Trophoblast cell (in vitro differentiated cells and primary cell): ENCODE measurements around the gene DLX1.

Experiments
- DNase-seq, 2 donors: peaks; one replicate each; pipeline ENCODE4 v3.0.0-alpha.2; 2016
- H2AFZ ChIP-seq: 2 replicates; pipeline ENCODE4 v1.6.1; 2013; ENCODE audit warnings: low read length, moderate library complexity, mild to moderate bottlenecking; ENCODE audit not compliant: insufficient read depth, poor library complexity
- H2AK5ac ChIP-seq: 2 replicates; pipeline ENCODE4 v1.6.1; 2013; ENCODE audit warnings: mild to moderate bottlenecking, low read length
- H2BK120ac ChIP-seq: 2 replicates; pipeline ENCODE4 v1.6.1; 2013; ENCODE audit warnings: low read length, mild to moderate bottlenecking, moderate library complexity; ENCODE audit not compliant: insufficient read depth, poor library complexity
- H2BK12ac ChIP-seq: 2 replicates; pipeline ENCODE4 v1.6.1; 2013; ENCODE audit warnings: mild to moderate bottlenecking, low read length, moderate library complexity
- H2BK5ac ChIP-seq: 2 replicates; pipeline ENCODE4 v1.6.1; 2013; ENCODE audit warnings: low read length, low read depth, moderate library complexity, mild to moderate bottlenecking; ENCODE audit not compliant: poor library complexity
- H3K14ac ChIP-seq: 2 replicates; pipeline ENCODE4 v1.6.1; 2013; ENCODE audit warnings: mild to moderate bottlenecking, low read length
- H3K18ac ChIP-seq: 2 replicates; pipeline ENCODE4 v1.6.1; 2013; ENCODE audit warnings: mild to moderate bottlenecking, low read length
- H3K23ac ChIP-seq: 2 replicates; pipeline ENCODE4 v1.6.1; 2013; ENCODE audit warnings: low read length
- H3K27ac ChIP-seq: 2 replicates; pipeline ENCODE4 v1.5.1; 2013; ENCODE audit warnings: low read depth, mild to moderate bottlenecking, inconsistent platforms, low read length, moderate library complexity
- H3K27me3 ChIP-seq: 2 replicates; pipeline ENCODE4 v1.6.1; 2013; ENCODE audit warnings: inconsistent platforms, mild to moderate bottlenecking, low read length, moderate library complexity; ENCODE audit not compliant: insufficient read depth
- H3K36me3 ChIP-seq, 2 experiments: 1 replicate in 1 of 2; 2 replicates in 1 of 2; pipeline ENCODE4 v1.6.1; 2013; ENCODE audit warnings: low read length in 2 of 2, mild to moderate bottlenecking in 2 of 2, moderate library complexity in 1 of 2; ENCODE audit not compliant: insufficient read depth in 2 of 2, control insufficient read depth in 1 of 2
- H3K4ac ChIP-seq: 2 replicates; pipeline ENCODE4 v1.6.1; 2013; ENCODE audit warnings: low read depth, mild to moderate bottlenecking, low read length, moderate library complexity
- H3K4me1 ChIP-seq, 2 experiments: 1 replicate in 1 of 2; 2 replicates in 1 of 2; pipeline ENCODE4 v1.6.1; 2013; ENCODE audit warnings: low read length in 2 of 2, mild to moderate bottlenecking in 2 of 2, moderate library complexity in 1 of 2; ENCODE audit not compliant: insufficient read depth in 2 of 2, control insufficient read depth in 1 of 2
- H3K4me2 ChIP-seq: 2 replicates; pipeline ENCODE4 v1.6.1; 2013; ENCODE audit warnings: inconsistent platforms, mild to moderate bottlenecking, low read length, moderate library complexity
- H3K4me3 ChIP-seq: 2 replicates; pipeline ENCODE4 v1.5.1; 2013; ENCODE audit warnings: mild to moderate bottlenecking, low read depth, low read length, inconsistent platforms
- H3K79me1 ChIP-seq: one replicate; pipeline ENCODE4 v1.6.1; 2013; ENCODE audit warnings: low read length
- H3K79me2 ChIP-seq: 2 replicates; pipeline ENCODE4 v1.6.1; 2013; ENCODE audit warnings: low read length, mild to moderate bottlenecking; ENCODE audit not compliant: control insufficient read depth, insufficient read depth, poor library complexity
- H3K9ac ChIP-seq: 2 replicates; pipeline ENCODE4 v1.6.1; 2013; ENCODE audit warnings: mild to moderate bottlenecking, low read length
- H3K9me3 ChIP-seq: 2 replicates; pipeline ENCODE4 v1.6.1; 2013; ENCODE audit warnings: low read depth, mild to moderate bottlenecking, control low read depth, inconsistent platforms, low read length; ENCODE audit not compliant: insufficient read depth
- H4K12ac ChIP-seq: 2 replicates; pipeline ENCODE4 v1.6.1; 2013; ENCODE audit warnings: low read depth, mild to moderate bottlenecking, low read length, moderate library complexity
- H4K8ac ChIP-seq: 2 replicates; pipeline ENCODE4 v1.6.1; 2013; ENCODE audit warnings: low read depth, mild to moderate bottlenecking, low read length, moderate library complexity
- H4K91ac ChIP-seq: one replicate; pipeline ENCODE4 v1.6.1; 2013; ENCODE audit warnings: low read depth, mild to moderate bottlenecking, low read length, moderate library complexity
- WGBS: extraction: QIAGEN DNeasy Blood & Tissue Kit; methylation state at CpG from one replicate; pipeline ENCODE4 v1.1.7; 2013; ENCODE audit warnings: missing lambda C conversion rate; ENCODE audit not compliant: insufficient read length, insufficient coverage; ENCODE audit errors: extremely low coverage; 5-methylcytosine and 5-hydroxymethylcytosine counted together

DLX1 gene

GRCh38 chr2:172095146-172095904 lies 10.0 kb downstream of the DLX1 start:
- Histone ChIP-seq H3K79me2 (peaks cover 27% of the 10 kb centered on the region), H3K27ac (peak overlapping the region; percentile 100), H2AK5ac (peak overlapping the region; percentile 89), H3K9me3 (no peaks in the 10 kb centered on the region), H3K18ac (peak overlapping the region; percentile 94), H4K91ac (peak overlapping the region; percentile 96), H4K8ac (peak overlapping the region; percentile 96), H3K4me1 (peaks cover 20 to 30% of the 10 kb centered on the region in 2 experiments), H2BK5ac (peak overlapping the region; percentile 98), H3K79me1 (peaks cover 57% of the 10 kb centered on the region), H2AFZ (peak overlapping the region; percentile 78), H2BK12ac (peak overlapping the region; percentile 39), H3K36me3 (peaks cover 8 to 9% of the 10 kb centered on the region in 2 experiments), H3K4me2 (peak overlapping the region; percentile 81), H4K12ac (peak overlapping the region; percentile 86), H3K23ac (no peak overlapping the region), H3K4me3 (peak overlapping the region; percentile 71), H3K14ac (peak overlapping the region; percentile 98), H2BK120ac (peak overlapping the region; percentile 99), H3K4ac (peak overlapping the region; percentile 91), H3K9ac (peak overlapping the region; percentile 83), H3K27me3 (no peaks in the 10 kb centered on the region)
- peak; percentile 81 to 89 for DNase-seq
- WGBS, result no CpG with 5 or more reads among the region's 51 CpGs

DNA sequence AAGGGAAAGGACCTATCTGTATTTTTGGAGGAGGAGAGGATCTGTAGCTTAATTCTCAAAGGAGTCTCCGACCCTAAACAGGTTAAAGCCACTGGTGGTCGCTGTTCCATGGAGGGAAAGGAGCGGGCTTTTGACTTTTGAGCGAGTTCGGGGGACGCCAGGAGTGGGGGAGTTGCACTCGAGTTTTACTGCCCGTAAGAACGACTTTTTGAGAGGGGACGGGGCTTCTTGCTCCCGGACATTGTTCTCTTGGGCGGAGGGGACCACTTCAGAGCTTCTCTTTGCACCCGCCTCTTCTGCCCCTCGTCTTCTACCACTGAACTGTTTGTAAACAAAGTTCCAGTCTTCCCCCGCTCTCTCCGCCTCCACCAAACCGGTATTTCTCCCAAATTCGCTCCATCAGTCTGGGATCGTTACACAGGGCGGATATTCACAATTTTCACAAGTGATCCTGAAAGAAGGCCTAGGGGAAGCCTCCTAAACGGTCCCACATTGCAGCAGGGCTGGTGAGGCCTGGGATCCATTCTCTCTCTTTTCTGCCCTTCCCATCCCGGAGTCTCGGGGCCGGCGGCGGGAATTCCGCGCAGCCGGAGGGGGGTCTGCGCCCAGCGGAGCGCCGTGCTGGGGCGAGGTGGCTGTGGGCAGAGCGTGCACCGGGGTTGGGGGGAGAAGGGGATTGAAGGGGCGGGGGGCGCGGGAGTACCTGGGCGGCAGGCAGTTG lies 10.8 kb downstream of the DLX1 start:
- Histone ChIP-seq H3K14ac (peak overlapping the region; percentile 42), H3K4me1 (peaks cover 16 to 23% of the 10 kb centered on the region in 2 experiments), H3K79me1 (peaks cover 59% of the 10 kb centered on the region), H3K27ac (peak overlapping the region; percentile 100), H4K12ac (peak overlapping the region; percentile 74), H3K4me3 (peak overlapping the region; percentile 68), H3K4me2 (peak overlapping the region; percentile 81), H2BK12ac (peak overlapping the region; percentile 7), H3K36me3 (peaks cover 16% of the 10 kb centered on the region in 2 experiments), H3K4ac (peak overlapping the region; percentile 4), H3K23ac (no peak overlapping the region), H2BK5ac (peak overlapping the region; percentile 98), H2AK5ac (peak overlapping the region; percentile 3), H3K9ac (peak overlapping the region; percentile 77), H2AFZ (peak overlapping the region; percentile 89), H3K27me3 (no peaks in the 10 kb centered on the region), H3K79me2 (peaks cover 31% of the 10 kb centered on the region), H3K18ac (peak overlapping the region; percentile 85), H2BK120ac (peak overlapping the region; percentile 97), H3K9me3 (no peaks in the 10 kb centered on the region), H4K91ac (peak overlapping the region; percentile 95), H4K8ac (peak overlapping the region; percentile 96)
- DNase-seq, result no peak
- no CpG with 5 or more reads among the region's 40 CpGs for WGBS

DNA sequence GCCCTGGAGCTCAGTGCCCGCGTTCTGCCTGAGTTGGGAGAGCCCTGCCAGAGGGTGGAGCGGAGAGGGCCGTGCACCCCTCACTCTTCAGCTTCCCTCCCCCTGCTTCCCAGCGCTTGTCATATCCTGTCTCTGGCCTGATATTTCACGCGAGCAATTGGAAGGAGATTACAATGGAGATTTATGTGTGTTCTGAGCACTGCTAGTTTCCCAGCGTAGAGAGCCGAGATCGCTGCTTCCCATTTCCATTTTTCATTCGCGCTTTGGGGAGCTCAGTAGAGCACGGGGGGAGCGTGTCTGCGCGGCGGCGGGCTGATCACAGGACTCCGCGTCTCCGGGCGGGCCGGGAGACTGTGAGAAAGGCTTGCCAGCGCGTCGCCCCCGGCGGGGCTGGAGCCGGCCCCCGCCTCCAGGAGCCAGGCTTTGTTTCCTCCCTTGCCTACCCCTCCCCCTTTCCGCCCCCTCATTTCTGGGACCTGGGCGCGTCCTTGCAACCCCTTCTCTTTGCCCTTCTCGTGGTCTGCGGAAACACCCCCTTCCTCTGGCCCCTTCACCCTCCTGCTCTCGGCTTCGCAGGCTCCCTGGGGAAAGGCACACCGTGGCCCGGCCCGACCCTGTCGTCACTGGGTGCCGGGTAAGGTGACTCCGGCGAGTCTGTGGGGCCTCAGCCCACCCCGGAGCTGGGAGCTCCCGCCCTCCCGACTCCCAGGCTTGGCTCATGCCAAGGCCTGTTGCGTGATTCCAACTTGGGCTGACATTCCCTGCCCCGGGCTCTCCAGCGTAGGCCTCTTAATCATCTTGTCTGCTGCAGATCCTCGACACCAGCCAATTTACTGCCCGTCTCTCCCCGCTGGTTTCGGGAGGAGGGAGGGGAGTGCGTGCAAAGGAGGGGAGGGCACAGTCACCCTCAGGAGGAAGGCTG lies 11.6 kb downstream of the DLX1 start:
- peaks cover 16 to 23% of the 10 kb centered on the region in 2 experiments for H3K4me1 ChIP-seq
- WGBS, result no CpG with 5 or more reads among the region's 55 CpGs
- peak overlapping the region; percentile 74 for H4K12ac ChIP-seq
- H4K8ac ChIP-seq, result peak overlapping the region; percentile 96
- peak overlapping the region; percentile 89 for H2AFZ ChIP-seq
- peak overlapping the region; percentile 68 for H3K4me3 ChIP-seq
- DNase-seq, result no peak
- H3K4ac ChIP-seq, result peak overlapping the region; percentile 31
- H3K27ac ChIP-seq, result peak overlapping the region; percentile 100
- H3K36me3 ChIP-seq, result peaks cover 18% of the 10 kb centered on the region in 2 experiments
- peak overlapping the region; percentile 97 for H2BK120ac ChIP-seq
- H2BK12ac ChIP-seq, result peak overlapping the region; percentile 95
- H3K9me3 ChIP-seq, result no peaks in the 10 kb centered on the region
- H2BK5ac ChIP-seq, result peak overlapping the region; percentile 98
- H3K79me1 ChIP-seq, result peaks cover 66% of the 10 kb centered on the region
- no peak overlapping the region for H3K23ac ChIP-seq
- peaks cover 39% of the 10 kb centered on the region for H3K79me2 ChIP-seq
- peak overlapping the region; percentile 42 for H3K14ac ChIP-seq
- peak overlapping the region; percentile 95 for H4K91ac ChIP-seq
- H3K27me3 ChIP-seq, result no peaks in the 10 kb centered on the region
- H3K18ac ChIP-seq, result peak overlapping the region; percentile 85
- peak overlapping the region; percentile 77 for H3K9ac ChIP-seq
- peak overlapping the region; percentile 76 for H2AK5ac ChIP-seq
- H3K4me2 ChIP-seq, result peak overlapping the region; percentile 81
